Amniotic epithelial cell (primary cell): ENCODE results near the gene B3GNT8.
"Not testable (repeated sequence)": the region's sequence is repeated elsewhere in the genome, so short reads cannot be mapped to it uniquely, and the experiment has no call there.

ENCODE experiments used
- DNase-seq: peaks from one replicate; pipeline ENCODE4 v3.0.0-alpha.2; 2010; ENCODE audit warnings: low read depth

B3GNT8 gene

GRCh38 chr19:41426952-41427646 is at the start of gene B3GNT8:
TSS of gene B3GNT8 (minus strand) at chr19:41427374. CDS start at chr19:41426778, 596 bp downstream.
- DNase-seq, result peak; percentile 75

- DNase-seq, result no peak
Observed at GRCh38 chr19:41476583-41476982, 49.4 kb upstream of the B3GNT8 start.

GRCh38 chr19:41463257-41464256 is 36.4 kb upstream of the B3GNT8 start:
- not testable (repeated sequence) for DNase-seq

GRCh38 chr19:41462497-41462896 is 35.3 kb upstream of the B3GNT8 start:
- DNase-seq, result no peak

GRCh38 chr19:41457241-41457640 is 30.1 kb upstream of the B3GNT8 start:
- DNase-seq, result no peak

GRCh38 chr19:41456342-41456918 is 29.3 kb upstream of the B3GNT8 start:
- no peak for DNase-seq

- no peak for DNase-seq
Observed at GRCh38 chr19:41455936-41456335, 28.8 kb upstream of the B3GNT8 start.

- no peak for DNase-seq
Observed at GRCh38 chr19:41452584-41453275, 25.6 kb upstream of the B3GNT8 start.

GRCh38 chr19:41449865-41450178 is 22.6 kb upstream of the B3GNT8 start:
- DNase-seq, result no peak

GRCh38 chr19:41449079-41449864 is 22.1 kb upstream of the B3GNT8 start:
- peak; percentile 36 for DNase-seq

GRCh38 chr19:41447732-41448332 is 20.7 kb upstream of the B3GNT8 start:
- DNase-seq, result no peak

- no peak for DNase-seq
Observed at GRCh38 chr19:41445575-41445974, 18.4 kb upstream of the B3GNT8 start.

- no peak for DNase-seq
Observed at GRCh38 chr19:41443813-41444455, 16.8 kb upstream of the B3GNT8 start.

- no peak for DNase-seq
Observed at GRCh38 chr19:41442473-41443355, 15.5 kb upstream of the B3GNT8 start, which contains the start of gene ERICH4. TSS of gene ERICH4 (plus strand) at chr19:41443156. CDS start at chr19:41443170, 14 bp downstream.

- DNase-seq, result no peak
Observed at GRCh38 chr19:41441321-41441945, 14.3 kb upstream of the B3GNT8 start.

GRCh38 chr19:41439441-41440222 is 12.5 kb upstream of the B3GNT8 start, which contains the start of gene DMAC2:
TSS of gene DMAC2 (minus strand) at chr19:41439912. CDS start at chr19:41439899, 13 bp downstream.
- peak; percentile 97 for DNase-seq

GRCh38 chr19:41437944-41438574 is 10.9 kb upstream of the B3GNT8 start:
- no peak for DNase-seq

- DNase-seq, result no peak
Observed at GRCh38 chr19:41436674-41436951, 9.4 kb upstream of the B3GNT8 start.
